ENCODE data around the gene ACKR3. TPM values are rescaled to one million over a fixed set of nuclear protein-coding genes. Genes with fewer than 3 reads are reported as not detected.

ACKR3 gene
- total RNA-seq, 2 experiments from 2014 or later = 0.61 to 0.74 TPM

DNA sequence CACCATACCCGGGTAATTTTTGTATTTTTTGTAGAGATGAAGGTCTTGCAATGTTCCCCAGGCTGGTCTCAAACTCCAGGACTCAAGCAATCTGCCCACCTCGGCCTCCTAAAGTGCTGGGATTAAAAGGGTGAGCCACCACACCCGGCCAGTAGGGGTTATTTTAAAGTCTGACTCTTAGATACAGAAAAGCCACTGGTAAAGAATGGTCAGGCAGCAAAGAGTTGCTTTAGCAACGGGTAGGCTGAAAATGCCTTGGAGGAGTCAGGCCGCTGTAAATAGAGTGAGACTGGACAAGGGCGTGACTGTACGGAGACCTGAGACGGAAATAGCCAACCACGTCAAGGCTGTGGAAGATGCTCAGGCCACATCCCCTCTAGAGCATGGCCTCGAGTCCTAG lies 54.2 kb downstream of the ACKR3 start:
- H3K27me3 ChIP-seq (ENCODE audit: control insufficient read depth in 1 of 2, insufficient read depth in 2 of 2, low read length in 2 of 2) = no peaks in the 10 kb centered on the region
- H3K27ac Mint-ChIP-seq = no peak overlapping the region
- intact Hi-C loops (cut with DNase I, micrococcal nuclease) = no loop called here
- H3K9me3 Mint-ChIP-seq = no peaks in the 10 kb centered on the region
- no peaks in the 10 kb centered on the region for H3K9me3 ChIP-seq (ENCODE audit: control insufficient read depth in 1 of 2, insufficient read depth in 1 of 2, low read length in 2 of 2)
- H3K27ac ChIP-seq (ENCODE audit: low read depth in 1 of 2, low read length in 2 of 2) = no peak overlapping the region
- H3K4me1 Mint-ChIP-seq (ENCODE audit: low read depth) = peaks cover 10% of the 10 kb centered on the region
- H3K4me1 ChIP-seq (ENCODE audit: insufficient read depth, low read length) = peaks cover 22% of the 10 kb centered on the region
- H3K4me3 ChIP-seq (ENCODE audit: low read length) = no peak overlapping the region
- H3K27me3 Mint-ChIP-seq = no peaks in the 10 kb centered on the region
- H3K36me3 ChIP-seq (ENCODE audit: insufficient read depth, low read length) = no peaks in the 10 kb centered on the region
- H3K36me3 Mint-ChIP-seq (ENCODE audit: low read depth) = no peaks in the 10 kb centered on the region
- ATAC-seq (ENCODE audit: poor library complexity) (no peak), DNase-seq (no peak)
- CTCF ChIA-PET = no interaction called here
- H3K4me3 Mint-ChIP-seq = no peak overlapping the region
- TF ChIP-seq CTCF (IDR thresholded peaks at IDR 0.05) = no peak
- POLR2A ChIA-PET = no interaction called here

GRCh38 chr2:236625156-236625690 lies 55.6 kb downstream of the ACKR3 start:
- Mint-ChIP-seq H3K27me3 (no peaks in the 10 kb centered on the region), H3K4me1 (ENCODE audit: low read depth) (peaks cover 4% of the 10 kb centered on the region), H3K27ac (no peak overlapping the region), H3K9me3 (no peaks in the 10 kb centered on the region), H3K4me3 (no peak overlapping the region), H3K36me3 (ENCODE audit: low read depth) (no peaks in the 10 kb centered on the region)
- Histone ChIP-seq H3K27me3 (ENCODE audit: control insufficient read depth in 1 of 2, insufficient read depth in 2 of 2, low read length in 2 of 2) (no peaks in the 10 kb centered on the region), H3K9me3 (ENCODE audit: control insufficient read depth in 1 of 2, insufficient read depth in 1 of 2, low read length in 2 of 2) (no peaks in the 10 kb centered on the region), H3K4me3 (ENCODE audit: low read length) (no peak overlapping the region), H3K36me3 (ENCODE audit: insufficient read depth, low read length) (no peaks in the 10 kb centered on the region), H3K27ac (ENCODE audit: low read depth in 1 of 2, low read length in 2 of 2) (no peak overlapping the region), H3K4me1 (ENCODE audit: insufficient read depth, low read length) (peaks cover 8% of the 10 kb centered on the region)
- POLR2A ChIA-PET = no interaction called here
- TF ChIP-seq CTCF (IDR thresholded peaks at IDR 0.05) = no peak
- DNase-seq = no peak
- CTCF ChIA-PET = no interaction called here
- no peak for ATAC-seq (ENCODE audit: poor library complexity)
- intact Hi-C loops (cut with DNase I, micrococcal nuclease) = no loop called here

GRCh38 chr2:236626391-236627150 lies 56.9 kb downstream of the ACKR3 start:
- Mint-ChIP-seq H3K27me3 (no peaks in the 10 kb centered on the region), H3K9me3 (no peaks in the 10 kb centered on the region), H3K4me1 (ENCODE audit: low read depth) (no peaks in the 10 kb centered on the region), H3K27ac (no peak overlapping the region), H3K4me3 (no peak overlapping the region), H3K36me3 (ENCODE audit: low read depth) (no peaks in the 10 kb centered on the region)
- TF ChIP-seq CTCF (IDR thresholded peaks at IDR 0.05) = no peak
- no peak for DNase-seq
- intact Hi-C loops (cut with DNase I, micrococcal nuclease) = no loop called here
- POLR2A ChIA-PET = no interaction called here
- H3K4me1 ChIP-seq (ENCODE audit: insufficient read depth, low read length) = no peaks in the 10 kb centered on the region
- no peak overlapping the region for H3K4me3 ChIP-seq (ENCODE audit: low read length)
- H3K27me3 ChIP-seq (ENCODE audit: control insufficient read depth in 1 of 2, insufficient read depth in 2 of 2, low read length in 2 of 2) = no peaks in the 10 kb centered on the region
- ATAC-seq (ENCODE audit: poor library complexity) = no peak
- no peaks in the 10 kb centered on the region for H3K36me3 ChIP-seq (ENCODE audit: insufficient read depth, low read length)
- no peaks in the 10 kb centered on the region for H3K9me3 ChIP-seq (ENCODE audit: control insufficient read depth in 1 of 2, insufficient read depth in 1 of 2, low read length in 2 of 2)
- CTCF ChIA-PET = no interaction called here
- no peak overlapping the region for H3K27ac ChIP-seq (ENCODE audit: low read depth in 1 of 2, low read length in 2 of 2)
